Measurements from ENCODE around the gene ANKS1B. TPM values are rescaled to one million over a fixed set of nuclear protein-coding genes. Genes with fewer than 3 reads are reported as not detected.

ANKS1B gene
- total RNA-seq, 1 experiment from 2014 or later: 9.7 TPM

DNA sequence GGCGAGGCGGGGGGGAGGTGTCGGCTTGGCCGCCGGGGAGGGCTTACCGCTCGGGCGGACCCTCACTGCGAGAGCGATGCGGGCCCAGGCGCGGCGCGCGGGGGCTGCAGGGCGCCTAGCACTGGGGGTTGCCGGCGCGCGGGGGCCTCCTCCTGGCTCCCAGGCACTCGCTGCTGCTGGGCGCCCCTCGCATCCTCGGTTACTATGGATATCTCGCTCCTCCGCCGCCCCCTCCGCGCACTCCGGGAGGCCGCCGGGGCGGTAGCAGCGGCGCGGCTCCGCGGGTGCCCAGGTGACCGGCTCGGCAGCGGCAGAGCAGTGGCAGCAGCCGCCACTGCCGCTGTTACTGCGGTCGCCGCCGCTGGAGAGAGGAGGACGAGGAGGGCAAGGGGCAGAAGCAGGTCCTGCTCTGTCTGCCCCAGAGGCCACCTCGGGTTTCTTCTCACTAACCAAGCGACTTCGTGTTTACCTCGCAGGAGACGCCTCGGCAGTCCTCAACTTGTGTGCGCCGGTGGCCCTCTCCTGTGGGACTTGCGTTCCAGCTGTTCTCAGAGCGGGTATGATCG is 1089.6 kb downstream of the ANKS1B start:
- no peaks in the 10 kb centered on the region for H3K9me3 ChIP-seq (ENCODE audit: control insufficient read depth, insufficient read depth, low read depth, low read length)
- no peak for TF ChIP-seq SIN3A (IDR thresholded peaks at IDR 0.05; ENCODE audit: borderline replicate concordance, insufficient read depth, low read depth, low read length)
- no peak for TF ChIP-seq CTCF (IDR thresholded peaks at IDR 0.05)
- no peak for TF ChIP-seq REST (IDR thresholded peaks at IDR 0.05; ENCODE audit: insufficient read depth in 1 of 2, low read depth in 2 of 2, low read length in 1 of 2)
- no peak for TF ChIP-seq TCF7L2 (IDR thresholded peaks at IDR 0.05; ENCODE audit: low read depth, low read length)
- TF ChIP-seq POLR2AphosphoS5 (IDR thresholded peaks at IDR 0.05; ENCODE audit: low read depth, low read length): no peak
- no peak overlapping the region for H3K4me3 ChIP-seq (ENCODE audit: low read depth in 2 of 2, low read length in 2 of 2)
- peaks cover 22% of the 10 kb centered on the region for H3K27me3 ChIP-seq (ENCODE audit: control insufficient read depth, insufficient read depth, low read length)
- intact Hi-C loops (cut with micrococcal nuclease; ENCODE audit: unreplicated experiment) (no loop called here), in situ Hi-C loops (cut with HindIII; ENCODE audit: low pct_unique_long_range_greater_than_20kb, low sequenced_read_pairs) (no loop called here)
- CTCF ChIA-PET: no interaction called here
- POLR2A ChIA-PET: no interaction called here
- H3K27ac ChIP-seq (ENCODE audit: low read length): no peak overlapping the region
- H3K4me1 ChIP-seq (ENCODE audit: control insufficient read depth, insufficient read depth, low read length): no peaks in the 10 kb centered on the region
- no peaks in the 10 kb centered on the region for H3K36me3 ChIP-seq (ENCODE audit: control insufficient read depth, insufficient read depth, low read length)
- BruUV-seq (replicated peaks): no TSS peak
- DNase-seq (ENCODE audit: low read depth, low spot score) (no peak), ATAC-seq (no peak)

DNA sequence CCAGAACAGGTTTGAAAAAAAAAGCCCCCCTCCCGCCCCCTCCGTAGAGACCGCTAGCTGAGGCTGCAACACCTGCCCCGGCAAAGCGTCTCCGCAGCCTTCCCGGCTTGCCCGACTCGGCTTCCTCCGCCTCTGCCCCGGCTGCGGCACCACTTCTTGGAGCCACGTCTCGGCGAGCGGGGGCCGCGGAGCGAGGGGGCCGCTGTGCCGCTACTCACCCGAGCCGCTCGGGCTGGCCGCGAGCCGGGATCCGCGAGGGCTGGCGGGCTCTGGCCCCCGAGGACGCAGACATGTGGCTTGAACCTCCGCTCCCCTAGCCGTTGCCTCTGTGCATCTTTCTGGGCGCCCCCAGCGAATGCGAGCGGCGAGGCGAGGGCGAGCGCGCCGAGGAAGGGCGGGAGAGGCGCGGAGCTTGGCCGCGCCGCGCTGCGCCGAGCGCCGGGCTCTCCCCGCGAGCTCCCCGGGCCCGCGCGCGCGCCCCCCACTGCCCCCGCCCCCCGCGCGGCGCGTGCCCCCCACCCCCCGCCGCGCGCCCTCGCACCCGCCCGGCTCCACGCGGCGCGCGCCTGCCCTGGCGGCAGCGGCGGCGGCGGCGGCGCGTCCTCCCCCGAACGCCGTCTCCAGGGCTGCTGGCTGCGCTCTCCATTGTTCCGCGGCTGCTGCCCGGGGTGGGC is 1090.2 kb downstream of the ANKS1B start:
- H3K27ac ChIP-seq (ENCODE audit: low read length): no peak overlapping the region
- no TSS peak for BruUV-seq (replicated peaks)
- DNase-seq (ENCODE audit: low read depth, low spot score) (no peak), ATAC-seq (no peak)
- in situ Hi-C loops (cut with HindIII; ENCODE audit: low pct_unique_long_range_greater_than_20kb, low sequenced_read_pairs) (no loop called here), intact Hi-C loops (cut with micrococcal nuclease; ENCODE audit: unreplicated experiment) (no loop called here)
- H3K4me3 ChIP-seq (ENCODE audit: low read depth in 2 of 2, low read length in 2 of 2): no peak overlapping the region
- CTCF ChIA-PET: no interaction called here
- no peaks in the 10 kb centered on the region for H3K4me1 ChIP-seq (ENCODE audit: control insufficient read depth, insufficient read depth, low read length)
- no peaks in the 10 kb centered on the region for H3K9me3 ChIP-seq (ENCODE audit: control insufficient read depth, insufficient read depth, low read depth, low read length)
- no peaks in the 10 kb centered on the region for H3K36me3 ChIP-seq (ENCODE audit: control insufficient read depth, insufficient read depth, low read length)
- H3K27me3 ChIP-seq (ENCODE audit: control insufficient read depth, insufficient read depth, low read length): peaks cover 22% of the 10 kb centered on the region
- POLR2A ChIA-PET: no interaction called here
- TF ChIP-seq POLR2AphosphoS5 (IDR thresholded peaks at IDR 0.05; ENCODE audit: low read depth, low read length): no peak
- TF ChIP-seq TCF7L2 (IDR thresholded peaks at IDR 0.05; ENCODE audit: low read depth, low read length): no peak
- no peak for TF ChIP-seq CTCF (IDR thresholded peaks at IDR 0.05)
- no peak for TF ChIP-seq SIN3A (IDR thresholded peaks at IDR 0.05; ENCODE audit: borderline replicate concordance, insufficient read depth, low read depth, low read length)
- TF ChIP-seq REST (IDR thresholded peaks at IDR 0.05; ENCODE audit: insufficient read depth in 1 of 2, low read depth in 2 of 2, low read length in 1 of 2): no peak
